ENCODE measurements around the gene CCDC40. TPM values are rescaled to one million over a fixed set of nuclear protein-coding genes. Genes with fewer than 3 reads are reported as not detected.

Gene CCDC40
- total and polyA plus RNA-seq, 9 of the 15 experiments (the other 6 are each of a cell fraction or from before 2014, with no cell fraction given), result 0.07 to 0.33 TPM; not detected in 7

DNA sequence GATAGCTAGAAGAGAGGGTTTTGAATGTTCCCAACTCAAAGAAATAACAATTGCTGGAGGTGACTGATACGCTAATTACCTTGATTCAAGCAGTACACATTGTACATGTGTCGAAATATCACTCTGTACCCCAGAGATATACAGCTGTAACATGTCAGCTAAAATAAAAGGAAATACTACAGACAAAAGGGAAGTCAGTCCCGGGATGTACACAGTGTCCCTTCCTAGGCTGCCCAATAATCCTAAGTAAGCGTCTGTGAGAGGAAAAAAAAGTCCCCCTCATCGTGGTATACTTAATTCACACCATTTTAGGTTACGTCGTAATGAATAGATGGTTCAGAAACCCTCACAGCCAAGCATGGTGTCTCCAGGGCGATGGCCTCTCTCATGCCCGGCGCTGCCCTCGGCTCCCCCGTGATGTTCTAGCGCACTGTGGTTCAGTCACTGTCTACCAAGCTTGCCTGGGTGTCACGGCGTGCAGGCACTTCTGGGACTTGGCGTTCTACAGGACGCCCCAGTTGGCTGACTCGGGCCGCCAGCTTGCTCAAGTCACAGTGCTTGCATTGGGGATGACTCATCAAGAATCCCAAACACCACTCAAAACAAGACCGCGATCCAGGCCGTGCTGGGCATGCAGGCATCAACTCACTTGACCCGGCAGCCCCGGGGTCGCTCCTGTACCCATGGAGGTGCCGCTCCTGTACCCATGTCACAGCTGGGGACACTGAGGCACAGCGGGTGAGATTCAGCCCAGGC is 27.6 kb downstream of the CCDC40 start (continued):
- TF ChIP-seq ZKSCAN8 (CRISPR knock-in tag; IDR thresholded peaks at IDR 0.05) (no peak), ILF3 (IDR thresholded peaks at IDR 0.05; ENCODE audit: borderline replicate concordance) (no peak), NFE2L1 (tag; IDR thresholded peaks at IDR 0.05; ENCODE audit: borderline replicate concordance, low read depth) (peak; percentile 84), ZNF165 (CRISPR knock-in tag; IDR thresholded peaks at IDR 0.05; ENCODE audit: borderline replicate concordance) (no peak), ARID2 (IDR thresholded peaks at IDR 0.05) (no peak), PHF20 (IDR thresholded peaks at IDR 0.05; ENCODE audit: partially characterized antibody) (no peak), KAT7 (CRISPR knock-in tag; IDR thresholded peaks at IDR 0.05; ENCODE audit: borderline replicate concordance) (no peak), EHMT2 (IDR thresholded peaks at IDR 0.05) (peak; percentile 58; the same call in 1 of the 2 replicates), MTF1 (CRISPR knock-in tag; IDR thresholded peaks at IDR 0.05; ENCODE audit: borderline replicate concordance) (no peak), C11orf30 (IDR thresholded peaks at IDR 0.05; ENCODE audit: low read depth) (peak; percentile 93), JUND (IDR thresholded peaks at IDR 0.05; ENCODE audit: borderline replicate concordance, low read depth, low read length) (peak; percentile 93), JUND (tag; IDR thresholded peaks at IDR 0.05; ENCODE audit: borderline replicate concordance, low read depth, low read length) (peak; percentile 80; the same call in 1 of the 3 replicates), RBM34 (IDR thresholded peaks at IDR 0.05; ENCODE audit: borderline replicate concordance, insufficient read depth, low read length) (no peak)
- TF ChIP-seq, protein P1, sequence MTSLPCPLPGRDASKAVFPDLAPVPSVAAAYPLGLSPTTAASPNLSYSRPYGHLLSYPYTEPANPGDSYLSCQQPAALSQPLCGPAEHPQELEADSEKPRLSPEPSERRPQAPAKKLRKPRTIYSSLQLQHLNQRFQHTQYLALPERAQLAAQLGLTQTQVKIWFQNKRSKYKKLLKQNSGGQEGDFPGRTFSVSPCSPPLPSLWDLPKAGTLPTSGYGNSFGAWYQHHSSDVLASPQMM (CRISPR knock-in tag; IDR thresholded peaks at IDR 0.05), result no peak
- TF ChIP-seq, protein P2, sequence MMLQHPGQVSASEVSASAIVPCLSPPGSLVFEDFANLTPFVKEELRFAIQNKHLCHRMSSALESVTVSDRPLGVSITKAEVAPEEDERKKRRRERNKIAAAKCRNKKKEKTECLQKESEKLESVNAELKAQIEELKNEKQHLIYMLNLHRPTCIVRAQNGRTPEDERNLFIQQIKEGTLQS (IDR thresholded peaks at IDR 0.05), result peak; percentile 94
- TF ChIP-seq, protein P2 (CRISPR knock-in tag; conservative IDR thresholded peaks at IDR 0.05), result 0 out of 2 replicates have a peak, but pooled peaks have one; percentile 29
- TF ChIP-seq, protein P3, sequence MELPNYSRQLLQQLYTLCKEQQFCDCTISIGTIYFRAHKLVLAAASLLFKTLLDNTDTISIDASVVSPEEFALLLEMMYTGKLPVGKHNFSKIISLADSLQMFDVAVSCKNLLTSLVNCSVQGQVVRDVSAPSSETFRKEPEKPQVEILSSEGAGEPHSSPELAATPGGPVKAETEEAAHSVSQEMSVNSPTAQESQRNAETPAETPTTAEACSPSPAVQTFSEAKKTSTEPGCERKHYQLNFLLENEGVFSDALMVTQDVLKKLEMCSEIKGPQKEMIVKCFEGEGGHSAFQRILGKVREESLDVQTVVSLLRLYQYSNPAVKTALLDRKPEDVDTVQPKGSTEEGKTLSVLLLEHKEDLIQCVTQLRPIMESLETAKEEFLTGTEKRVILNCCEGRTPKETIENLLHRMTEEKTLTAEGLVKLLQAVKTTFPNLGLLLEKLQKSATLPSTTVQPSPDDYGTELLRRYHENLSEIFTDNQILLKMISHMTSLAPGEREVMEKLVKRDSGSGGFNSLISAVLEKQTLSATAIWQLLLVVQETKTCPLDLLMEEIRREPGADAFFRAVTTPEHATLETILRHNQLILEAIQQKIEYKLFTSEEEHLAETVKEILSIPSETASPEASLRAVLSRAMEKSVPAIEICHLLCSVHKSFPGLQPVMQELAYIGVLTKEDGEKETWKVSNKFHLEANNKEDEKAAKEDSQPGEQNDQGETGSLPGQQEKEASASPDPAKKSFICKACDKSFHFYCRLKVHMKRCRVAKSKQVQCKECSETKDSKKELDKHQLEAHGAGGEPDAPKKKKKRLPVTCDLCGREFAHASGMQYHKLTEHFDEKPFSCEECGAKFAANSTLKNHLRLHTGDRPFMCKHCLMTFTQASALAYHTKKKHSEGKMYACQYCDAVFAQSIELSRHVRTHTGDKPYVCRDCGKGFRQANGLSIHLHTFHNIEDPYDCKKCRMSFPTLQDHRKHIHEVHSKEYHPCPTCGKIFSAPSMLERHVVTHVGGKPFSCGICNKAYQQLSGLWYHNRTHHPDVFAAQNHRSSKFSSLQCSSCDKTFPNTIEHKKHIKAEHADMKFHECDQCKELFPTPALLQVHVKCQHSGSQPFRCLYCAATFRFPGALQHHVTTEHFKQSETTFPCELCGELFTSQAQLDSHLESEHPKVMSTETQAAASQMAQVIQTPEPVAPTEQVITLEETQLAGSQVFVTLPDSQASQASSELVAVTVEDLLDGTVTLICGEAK (IDR thresholded peaks at IDR 0.05), result no peak
- TF ChIP-seq, protein P3 (CRISPR knock-in tag; IDR thresholded peaks at IDR 0.05), result no peak

Measured in K562 (cell line).